MM.1S (cell line): ENCODE results near the gene PTCHD1.

ENCODE experiments used
- DNase-seq: peaks from one replicate; pipeline ENCODE4 v3.0.0-alpha.2; 2015
- H2AFZ ChIP-seq: fragments of 300-600 bp; sonication (generic); 2 replicates; pipeline ENCODE4 v1.6.0; 2016; ENCODE audit warnings: antibody characterized with exemption, low read length
- H3F3A ChIP-seq: fragments of 300-600 bp; sonication (generic); 2 replicates; pipeline ENCODE4 v1.6.1; 2016; ENCODE audit warnings: mild to moderate bottlenecking, antibody characterized with exemption, low read length, moderate library complexity, mixed read lengths; ENCODE audit not compliant: insufficient read depth
- H3K27ac ChIP-seq: fragments of 300-600 bp; sonication (generic); 2 replicates; pipeline ENCODE4 v1.5.1; 2016; ENCODE audit warnings: mild to moderate bottlenecking, low read length
- H3K27me3 ChIP-seq: fragments of 300-600 bp; sonication (generic); replicated peaks from 2 replicates; pipeline ENCODE4 v1.6.0; 2016; ENCODE audit warnings: low read length; ENCODE audit not compliant: insufficient read depth
- H3K36me3 ChIP-seq: fragments of 300-600 bp; sonication (generic); replicated peaks from 2 replicates; pipeline ENCODE4 v1.6.1; 2016; ENCODE audit warnings: mild to moderate bottlenecking, low read length, mixed read lengths; ENCODE audit not compliant: insufficient read depth
- H3K4me1 ChIP-seq: fragments of 300-600 bp; sonication (generic); 2 replicates; pipeline ENCODE4 v1.6.1; 2016; ENCODE audit warnings: low read length, mixed read lengths
- H3K4me2 ChIP-seq: fragments of 300-600 bp; sonication (generic); 2 replicates; pipeline ENCODE4 v1.6.0; 2016; ENCODE audit warnings: low read depth, low read length
- H3K4me3 ChIP-seq: fragments of 300-600 bp; sonication (generic); 2 replicates; pipeline ENCODE4 v1.5.1; 2016; ENCODE audit warnings: low read length, mixed read lengths
- H3K79me2 ChIP-seq: fragments of 300-600 bp; sonication (generic); 2 replicates; pipeline ENCODE4 v1.6.1; 2016; ENCODE audit warnings: mixed run types, low read length, mixed read lengths
- H3K9ac ChIP-seq: fragments of 300-600 bp; sonication (generic); 2 replicates; pipeline ENCODE4 v1.6.1; 2016; ENCODE audit warnings: low read length, mixed read lengths
- H3K9me2 ChIP-seq: fragments of 300-600 bp; sonication (generic); replicated peaks from 2 replicates; pipeline ENCODE4 v1.6.1; 2016; ENCODE audit warnings: mild to moderate bottlenecking, low read length, mixed read lengths; ENCODE audit not compliant: insufficient read depth
- H3K9me3 ChIP-seq: fragments of 300-600 bp; sonication (generic); replicated peaks from 2 replicates; pipeline ENCODE4 v1.6.1; 2016; ENCODE audit warnings: mild to moderate bottlenecking, low read length, mixed read lengths; ENCODE audit not compliant: insufficient read depth
- H4K20me1 ChIP-seq: fragments of 300-600 bp; sonication (generic); 2 replicates; pipeline ENCODE4 v1.6.1; 2016; ENCODE audit warnings: mild to moderate bottlenecking, low read length, moderate library complexity, mixed read lengths; ENCODE audit not compliant: insufficient read depth
- EZH2 ChIP-seq: fragments of 300-600 bp; sonication (generic); optimal IDR thresholded peaks from 2 replicates; pipeline ENCODE3; 2017; ENCODE audit warnings: low read depth, mild to moderate bottlenecking, antibody characterized with exemption, low read length, mixed read lengths
- EZH2phosphoT487 ChIP-seq: fragments of 300-600 bp; sonication (generic); IDR thresholded peaks from 2 replicates; pipeline ENCODE4 v1.6.1; 2018; ENCODE audit warnings: antibody characterized with exemption, low read length
- TF ChIP-seq, protein P1 (sequence below): fragments of 300-600 bp; sonication (generic); IDR thresholded peaks from 2 replicates; pipeline ENCODE4 v1.5.1; 2016; ENCODE audit warnings: antibody characterized with exemption, low read length, mixed read lengths

Gene PTCHD1

DNA sequence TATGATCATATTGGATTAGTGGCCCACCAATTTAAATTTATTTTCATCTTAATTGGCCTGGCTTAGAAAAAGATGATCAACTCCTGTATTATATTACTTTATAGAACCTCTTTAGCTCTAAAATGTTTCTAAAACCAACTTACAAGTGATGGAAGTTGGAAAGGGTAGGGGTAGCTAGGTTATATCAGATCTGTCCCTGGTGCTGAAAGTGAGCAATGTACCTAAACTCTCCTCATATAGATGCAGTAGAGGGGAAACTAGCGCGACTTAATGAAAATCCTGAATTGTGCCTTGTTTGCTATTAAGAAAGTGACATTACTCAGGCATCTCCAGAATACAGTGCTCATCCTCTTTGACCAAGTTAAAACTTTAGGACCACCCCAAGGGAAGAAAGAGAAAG is 7.5 kb upstream of the PTCHD1 start:
- TF ChIP-seq, protein P1, sequence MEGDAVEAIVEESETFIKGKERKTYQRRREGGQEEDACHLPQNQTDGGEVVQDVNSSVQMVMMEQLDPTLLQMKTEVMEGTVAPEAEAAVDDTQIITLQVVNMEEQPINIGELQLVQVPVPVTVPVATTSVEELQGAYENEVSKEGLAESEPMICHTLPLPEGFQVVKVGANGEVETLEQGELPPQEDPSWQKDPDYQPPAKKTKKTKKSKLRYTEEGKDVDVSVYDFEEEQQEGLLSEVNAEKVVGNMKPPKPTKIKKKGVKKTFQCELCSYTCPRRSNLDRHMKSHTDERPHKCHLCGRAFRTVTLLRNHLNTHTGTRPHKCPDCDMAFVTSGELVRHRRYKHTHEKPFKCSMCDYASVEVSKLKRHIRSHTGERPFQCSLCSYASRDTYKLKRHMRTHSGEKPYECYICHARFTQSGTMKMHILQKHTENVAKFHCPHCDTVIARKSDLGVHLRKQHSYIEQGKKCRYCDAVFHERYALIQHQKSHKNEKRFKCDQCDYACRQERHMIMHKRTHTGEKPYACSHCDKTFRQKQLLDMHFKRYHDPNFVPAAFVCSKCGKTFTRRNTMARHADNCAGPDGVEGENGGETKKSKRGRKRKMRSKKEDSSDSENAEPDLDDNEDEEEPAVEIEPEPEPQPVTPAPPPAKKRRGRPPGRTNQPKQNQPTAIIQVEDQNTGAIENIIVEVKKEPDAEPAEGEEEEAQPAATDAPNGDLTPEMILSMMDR: no peak
- no peak for TF ChIP-seq EZH2phosphoT487
- TF ChIP-seq EZH2: no peak
- no peak overlapping the region for H3K9ac ChIP-seq
- no peaks in the 10 kb centered on the region for H3K9me2 ChIP-seq
- no peak overlapping the region for H3K4me3 ChIP-seq
- H3K79me2 ChIP-seq: no peaks in the 10 kb centered on the region
- H3K27ac ChIP-seq: no peak overlapping the region
- no peak overlapping the region for H2AFZ ChIP-seq
- no peaks in the 10 kb centered on the region for H3K36me3 ChIP-seq
- H3K4me2 ChIP-seq: no peak overlapping the region
- H3F3A ChIP-seq: no peaks in the 10 kb centered on the region
- DNase-seq: no peak
- H3K27me3 ChIP-seq: no peaks in the 10 kb centered on the region
- H3K4me1 ChIP-seq: no peaks in the 10 kb centered on the region
- no peaks in the 10 kb centered on the region for H3K9me3 ChIP-seq
- H4K20me1 ChIP-seq: no peaks in the 10 kb centered on the region

DNA sequence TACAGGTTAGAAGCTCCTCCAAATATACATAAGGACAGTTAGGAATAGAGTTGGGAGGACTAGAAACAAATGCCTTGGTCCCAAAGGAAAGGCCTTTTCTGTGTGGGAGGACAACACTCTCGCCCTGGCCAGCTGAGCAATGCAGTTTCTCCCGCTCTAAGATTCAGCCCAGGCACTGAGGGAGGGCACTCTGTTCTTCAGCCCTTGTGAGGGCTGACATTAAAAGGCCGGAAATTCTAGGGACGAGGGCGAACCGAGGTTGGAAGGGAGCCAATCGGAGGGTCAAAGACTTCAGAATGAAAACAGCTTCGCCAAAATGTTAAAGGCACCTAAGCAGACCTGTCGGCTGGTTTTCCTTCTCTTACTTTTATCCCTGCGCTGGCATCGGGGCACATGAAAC is 2.9 kb upstream of the PTCHD1 start:
- H3K9me2 ChIP-seq: no peaks in the 10 kb centered on the region
- H3K4me3 ChIP-seq: no peak overlapping the region
- no peak overlapping the region for H2AFZ ChIP-seq
- no peak overlapping the region for H3K4me2 ChIP-seq
- TF ChIP-seq, protein P1: no peak
- no peak for TF ChIP-seq EZH2
- no peak for TF ChIP-seq EZH2phosphoT487
- no peak overlapping the region for H3K27ac ChIP-seq
- no peaks in the 10 kb centered on the region for H3K9me3 ChIP-seq
- H3K4me1 ChIP-seq: no peaks in the 10 kb centered on the region
- no peak overlapping the region for H3K9ac ChIP-seq
- H4K20me1 ChIP-seq: no peaks in the 10 kb centered on the region
- H3K79me2 ChIP-seq: no peaks in the 10 kb centered on the region
- no peaks in the 10 kb centered on the region for H3F3A ChIP-seq
- no peaks in the 10 kb centered on the region for H3K36me3 ChIP-seq
- DNase-seq: no peak
- no peaks in the 10 kb centered on the region for H3K27me3 ChIP-seq

DNA sequence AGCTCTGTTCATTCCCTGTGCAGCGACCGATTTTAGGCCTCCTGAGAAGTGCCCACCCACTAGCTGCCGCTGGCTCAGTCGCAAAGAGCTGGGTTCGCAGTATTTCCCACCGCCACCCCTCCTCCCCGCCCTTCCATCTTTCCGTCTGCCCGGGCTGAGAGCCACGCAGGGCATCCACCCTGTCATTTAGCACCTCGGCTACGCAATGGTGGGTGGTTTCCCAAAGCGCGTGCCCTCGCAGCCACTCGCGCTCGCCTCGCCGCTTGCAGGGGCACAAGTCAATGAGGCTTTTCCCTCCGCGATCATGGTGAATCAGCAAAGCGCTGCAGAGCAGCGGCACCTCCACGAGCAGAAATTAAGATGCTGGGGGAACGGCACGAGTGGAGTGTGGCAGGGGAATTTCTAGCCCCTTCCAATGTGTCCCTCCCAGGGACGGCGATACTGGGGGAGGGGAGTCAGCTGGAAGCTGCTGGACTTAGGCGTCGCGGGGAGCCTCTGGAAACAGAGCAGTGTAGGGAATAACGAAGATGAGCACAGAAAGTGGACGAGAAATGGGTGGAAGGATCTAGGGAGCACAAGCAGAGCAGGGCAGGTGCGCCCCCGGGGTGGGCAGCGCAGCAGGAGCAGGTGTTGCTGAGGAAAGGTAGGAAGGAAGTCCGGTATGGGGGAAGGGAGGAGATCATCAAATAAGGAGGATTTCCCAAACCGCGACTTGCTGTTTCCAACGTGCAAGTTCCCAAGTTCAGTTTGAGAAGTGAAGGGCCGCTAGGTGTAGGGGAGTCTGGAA is 2.4 kb upstream of the PTCHD1 start:
- Histone ChIP-seq H3K9ac (no peak overlapping the region), H3K9me3 (no peaks in the 10 kb centered on the region), H3K9me2 (no peaks in the 10 kb centered on the region), H3K27me3 (no peaks in the 10 kb centered on the region), H3K4me3 (no peak overlapping the region), H2AFZ (no peak overlapping the region), H3K4me1 (no peaks in the 10 kb centered on the region), H3K4me2 (no peak overlapping the region), H3K27ac (no peak overlapping the region), H3F3A (no peaks in the 10 kb centered on the region), H4K20me1 (no peaks in the 10 kb centered on the region), H3K36me3 (no peaks in the 10 kb centered on the region), H3K79me2 (no peaks in the 10 kb centered on the region)
- TF ChIP-seq EZH2: no peak
- DNase-seq: no peak
